Measurements from ENCODE around the gene MAPKAP1. TPM values are rescaled to one million over a fixed set of nuclear protein-coding genes. Genes with fewer than 3 reads are reported as not detected.
A peak's percentile ranks its signal among the peaks of the same experiment; 100 is the strongest.

MAPKAP1 gene
- total and polyA plus RNA-seq, 9 of the 15 experiments (the other 6 are each of a cell fraction or from before 2014, with no cell fraction given) = 2.6 to 82.1 (median 61.1) TPM

- TF ChIP-seq ZNF175 (CRISPR knock-in tag; IDR thresholded peaks at IDR 0.05; ENCODE audit: low read depth) (no peak), MEF2D (tag; conservative IDR thresholded peaks at IDR 0.05; ENCODE audit: low read depth) (peak; percentile 85), ZNF644 (tag; IDR thresholded peaks at IDR 0.05; ENCODE audit: low read depth) (no peak), SNIP1 (IDR thresholded peaks at IDR 0.05; ENCODE audit: low read depth) (no peak), ZNF507 (tag; conservative IDR thresholded peaks at IDR 0.05) (no peak), SIRT6 (IDR thresholded peaks at IDR 0.05; ENCODE audit: low read depth, low read length) (no peak), FOXM1 (IDR thresholded peaks at IDR 0.05; ENCODE audit: low read depth) (no peak), FOXM1 (CRISPR knock-in tag; IDR thresholded peaks at IDR 0.05; ENCODE audit: low read depth) (no peak), MAZ (CRISPR knock-in tag; conservative IDR thresholded peaks at IDR 0.05 in 1 of 2, IDR thresholded peaks at IDR 0.05 in 1 of 2) (0 out of 4 replicates have a peak, but pooled peaks of 1 of the 2 experiments have one; percentile 31), CHD4 (IDR thresholded peaks at IDR 0.05; ENCODE audit: insufficient read depth, insufficient replicate concordance, low read depth, low read length, poor library complexity, severe bottlenecking) (peak; percentile 55), POLR2AphosphoS2 (IDR thresholded peaks at IDR 0.05; ENCODE audit: low read length) (no peak), ZNF354B (CRISPR knock-in tag; IDR thresholded peaks at IDR 0.05) (no peak), EWSR1 (IDR thresholded peaks at IDR 0.05; ENCODE audit: borderline replicate concordance, low read depth, partially characterized antibody) (no peak), BRF1 (IDR thresholded peaks at IDR 0.05; ENCODE audit: borderline replicate concordance, extremely low read depth, insufficient read length) (no peak), MLLT1 (IDR thresholded peaks at IDR 0.05) (peak; percentile 81 to 85; a peak in 3 of 4 replicates), ZNF280B (CRISPR knock-in tag; IDR thresholded peaks at IDR 0.05) (no peak), ZNF23 (CRISPR knock-in tag; IDR thresholded peaks at IDR 0.05) (no peak), ESRRB (CRISPR knock-in tag; IDR thresholded peaks at IDR 0.05; ENCODE audit: borderline replicate concordance) (0 out of 2 replicates have a peak, but pooled peaks have one; percentile 14), ZNF75A (CRISPR knock-in tag; IDR thresholded peaks at IDR 0.05) (no peak), HDAC2 (IDR thresholded peaks at IDR 0.05) (no peak), ATF7 (IDR thresholded peaks at IDR 0.05) (no peak), ZNF830 (CRISPR knock-in tag; IDR thresholded peaks at IDR 0.05) (no peak), NR1H2 (CRISPR knock-in tag; IDR thresholded peaks at IDR 0.05) (no peak), ZNF449 (CRISPR knock-in tag; IDR thresholded peaks at IDR 0.05) (no peak), HOXB6 (CRISPR knock-in tag; IDR thresholded peaks at IDR 0.05; ENCODE audit: borderline replicate concordance) (no peak)
These were observed 297.1 kb downstream of the MAPKAP1 start (continued) for GRCh38 chr9:125409637-125410521.

Data from K562 (cell line).